ENCODE data around the gene CTAGE9. TPM values are rescaled to one million over a fixed set of nuclear protein-coding genes. Genes with fewer than 3 reads are reported as not detected.
"Not testable (repeated sequence)": the region's sequence is repeated elsewhere in the genome, so short reads cannot be mapped to it uniquely, and the experiment has no call there.

CTAGE9 gene
- polyA plus RNA-seq, 1 donor from 2014 or later: not detected

- no peak overlapping the region for H3K4me2 ChIP-seq (ENCODE audit: low read length)
- no peak overlapping the region for H2AFZ ChIP-seq (ENCODE audit: low read depth, low read length)
- no peaks in the 10 kb centered on the region for H3K27me3 ChIP-seq (ENCODE audit: insufficient read depth, low read depth, low read length)
- no peaks in the 10 kb centered on the region for H3K9me2 ChIP-seq (ENCODE audit: insufficient read depth, low read length)
- no peaks in the 10 kb centered on the region for H3K9me3 ChIP-seq (ENCODE audit: low read length)
- no peak overlapping the region for H3K9ac ChIP-seq (ENCODE audit: low read length)
- H4K20me1 ChIP-seq (ENCODE audit: insufficient read depth): no peaks in the 10 kb centered on the region
- no peaks in the 10 kb centered on the region for H3K36me3 ChIP-seq (ENCODE audit: insufficient read depth, low read length)
- no peak overlapping the region for H3K27ac ChIP-seq (ENCODE audit: low read length)
- TF ChIP-seq REST (IDR thresholded peaks at IDR 0.05; ENCODE audit: borderline replicate concordance) (no peak), CTCF (IDR thresholded peaks at IDR 0.05; ENCODE audit: poor library complexity, severe bottlenecking) (no peak), TAF1 (IDR thresholded peaks at IDR 0.05; ENCODE audit: low read depth) (no peak), POLR2AphosphoS5 (IDR thresholded peaks at IDR 0.05) (no peak), MXI1 (conservative IDR thresholded peaks at IDR 0.05; ENCODE audit: poor library complexity, severe bottlenecking) (no peak), EZH2 (IDR thresholded peaks at IDR 0.05; ENCODE audit: borderline replicate concordance, insufficient read depth, low read length, poor library complexity, severe bottlenecking) (no peak), EP300 (conservative IDR thresholded peaks at IDR 0.05; ENCODE audit: poor library complexity, severe bottlenecking) (no peak), SMC3 (conservative IDR thresholded peaks at IDR 0.05; ENCODE audit: poor library complexity) (no peak), RAD21 (conservative IDR thresholded peaks at IDR 0.05) (no peak)
- no peaks in the 10 kb centered on the region for H3F3A ChIP-seq (ENCODE audit: insufficient read depth, low read length, poor library complexity, severe bottlenecking)
- H3K79me2 ChIP-seq (replicated peaks; ENCODE audit: insufficient read depth, low read length): no peaks in the 10 kb centered on the region
- no peak overlapping the region for H3K4me3 ChIP-seq (ENCODE audit: low read length)
These were observed 43.3 kb upstream of the CTAGE9 start for GRCh38 chr6:131754088-131754487.

DNA sequence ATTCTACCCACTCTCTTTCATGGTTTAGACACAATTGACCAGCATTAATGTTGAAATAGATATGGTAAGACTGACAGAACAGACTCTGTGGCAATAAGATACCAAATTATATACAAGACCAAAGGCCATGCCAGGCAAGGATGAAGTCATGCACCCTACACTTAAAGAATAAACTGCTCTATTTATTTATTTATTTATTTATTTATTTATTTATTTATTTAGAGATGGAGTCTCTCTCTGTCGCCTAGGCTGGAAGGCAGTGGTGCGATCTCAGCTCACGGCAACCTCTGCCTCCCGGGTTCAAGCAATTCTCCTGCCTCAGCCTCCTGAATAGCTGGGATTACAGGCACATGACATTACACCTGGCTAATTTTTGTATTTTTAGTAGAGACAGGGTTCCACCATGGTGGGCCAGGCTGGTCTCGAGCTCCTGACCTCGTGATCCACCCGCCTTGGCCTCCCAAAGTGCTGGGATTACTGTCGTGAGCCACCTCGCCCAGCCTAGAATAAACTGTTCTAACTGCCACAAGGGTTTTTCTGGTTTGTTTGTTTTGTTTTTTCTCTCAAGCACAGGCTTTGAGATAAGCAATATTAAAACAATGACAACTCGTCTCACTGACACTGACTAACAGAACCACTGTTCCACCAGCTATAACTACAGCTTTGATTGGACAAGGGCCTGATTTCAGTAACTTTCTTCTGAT lies 40.3 kb upstream of the CTAGE9 start:
- not testable (repeated sequence) for H3K27ac ChIP-seq (ENCODE audit: low read length); H3K9me3 ChIP-seq (ENCODE audit: low read length); H3K4me3 ChIP-seq (ENCODE audit: low read length); H3K36me3 ChIP-seq (ENCODE audit: insufficient read depth, low read length); H3K9me2 ChIP-seq (ENCODE audit: insufficient read depth, low read length); H3K27me3 ChIP-seq (ENCODE audit: insufficient read depth, low read depth, low read length); H3K4me2 ChIP-seq (ENCODE audit: low read length); H3F3A ChIP-seq (ENCODE audit: insufficient read depth, low read length, poor library complexity, severe bottlenecking); H4K20me1 ChIP-seq (ENCODE audit: insufficient read depth); H3K79me2 ChIP-seq (replicated peaks; ENCODE audit: insufficient read depth, low read length); H2AFZ ChIP-seq (ENCODE audit: low read depth, low read length); H3K9ac ChIP-seq (ENCODE audit: low read length)
